H9 (cell line): ENCODE measurements around the gene GRK1. TPM values are rescaled to one million over a fixed set of nuclear protein-coding genes. Genes with fewer than 3 reads are reported as not detected.

Experiments
- DNase-seq: peaks from one replicate; pipeline ENCODE4 v3.0.0-alpha.2; 2017
- H2AFZ ChIP-seq: one replicate; pipeline ENCODE4 v1.6.1; 2013; ENCODE audit warnings: mild to moderate bottlenecking, low read length, control low read depth, moderate library complexity
- H2AK5ac ChIP-seq: 2 replicates; pipeline ENCODE4 v1.6.1; 2013; ENCODE audit warnings: low read length, control low read depth, mixed read lengths; ENCODE audit not compliant: insufficient read length
- H2BK120ac ChIP-seq: one replicate; pipeline ENCODE4 v1.6.1; 2013; ENCODE audit warnings: low read depth, mild to moderate bottlenecking, low read length, control low read depth, inconsistent platforms; ENCODE audit not compliant: poor library complexity, severe bottlenecking
- H2BK12ac ChIP-seq: 2 replicates; pipeline ENCODE4 v1.6.1; 2013; ENCODE audit warnings: low read length, control low read depth, mixed read lengths, low read depth; ENCODE audit not compliant: insufficient read length
- H2BK15ac ChIP-seq: 2 replicates; pipeline ENCODE4 v1.6.1; 2013; ENCODE audit warnings: low read depth, low read length, control low read depth
- H2BK20ac ChIP-seq: one replicate; pipeline ENCODE4 v1.6.1; 2013; ENCODE audit warnings: low read depth, mild to moderate bottlenecking, low read length, control low read depth, inconsistent platforms; ENCODE audit not compliant: poor library complexity, severe bottlenecking
- H2BK5ac ChIP-seq: 2 replicates; pipeline ENCODE4 v1.6.1; 2013; ENCODE audit warnings: low read length, control low read depth, mixed read lengths; ENCODE audit not compliant: insufficient read length
- H3K14ac ChIP-seq: 2 replicates; pipeline ENCODE4 v1.6.1; 2013; ENCODE audit warnings: low read length, control low read depth; ENCODE audit not compliant: insufficient read depth
- H3K18ac ChIP-seq: 2 replicates; pipeline ENCODE4 v1.6.1; 2013; ENCODE audit warnings: low read depth, mild to moderate bottlenecking, mixed read lengths, low read length, control low read depth; ENCODE audit not compliant: insufficient read length
- H3K23ac ChIP-seq: 2 replicates; pipeline ENCODE4 v1.6.1; 2013; ENCODE audit warnings: low read length, control low read depth, mixed read lengths, low read depth; ENCODE audit not compliant: insufficient read length
- H3K23me2 ChIP-seq: 2 replicates; pipeline ENCODE4 v1.6.1; 2013; ENCODE audit warnings: low read depth, mild to moderate bottlenecking, mixed read lengths, low read length, control low read depth; ENCODE audit not compliant: insufficient read length, poor library complexity, severe bottlenecking
- H3K27ac ChIP-seq: 2 replicates; pipeline ENCODE4 v1.5.1; 2013; ENCODE audit warnings: low read length, control low read depth, mixed read lengths, low read depth; ENCODE audit not compliant: insufficient read length
- H3K27me3 ChIP-seq: 2 replicates; pipeline ENCODE4 v1.6.1; 2013; ENCODE audit warnings: low read length, control low read depth, inconsistent platforms; ENCODE audit not compliant: insufficient read depth
- H3K4ac ChIP-seq: 2 replicates; pipeline ENCODE4 v1.6.1; 2013; ENCODE audit warnings: low read depth, mild to moderate bottlenecking, control low read depth, inconsistent platforms, low read length, moderate library complexity
- H3K4me1 ChIP-seq: 2 replicates; pipeline ENCODE4 v1.6.1; 2013; ENCODE audit warnings: low read length, control low read depth, inconsistent platforms; ENCODE audit not compliant: insufficient read depth
- H3K4me2 ChIP-seq: 2 replicates; pipeline ENCODE4 v1.6.1; 2013; ENCODE audit warnings: low read length, control low read depth, mixed read lengths; ENCODE audit not compliant: insufficient read length, insufficient read depth
- H3K56ac ChIP-seq: 2 replicates; pipeline ENCODE4 v1.6.1; 2013; ENCODE audit warnings: low read depth, mild to moderate bottlenecking, mixed read lengths, low read length, control low read depth; ENCODE audit not compliant: insufficient read length
- H3K79me1 ChIP-seq: 2 replicates; pipeline ENCODE4 v1.6.1; 2013; ENCODE audit warnings: low read depth, mild to moderate bottlenecking, moderate library complexity, low read length, control low read depth, inconsistent platforms; ENCODE audit not compliant: insufficient read depth, poor library complexity, severe bottlenecking
- H3K79me2 ChIP-seq: 2 replicates; pipeline ENCODE4 v1.6.1; 2013; ENCODE audit warnings: low read length, control low read depth, inconsistent platforms; ENCODE audit not compliant: insufficient read depth
- H3K9ac ChIP-seq: 2 replicates; pipeline ENCODE4 v1.6.1; 2013; ENCODE audit warnings: low read length, control low read depth, mixed read lengths; ENCODE audit not compliant: insufficient read length; ENCODE audit errors: extremely low read depth
- H3K9me3 ChIP-seq: one replicate; pipeline ENCODE4 v1.6.1; 2013; ENCODE audit warnings: low read depth, low read length, inconsistent platforms; ENCODE audit not compliant: control insufficient read depth
- H3T11ph ChIP-seq: one replicate; pipeline ENCODE4 v1.6.1; 2013; ENCODE audit warnings: mild to moderate bottlenecking, low read length, control low read depth, inconsistent platforms
- H4K20me1 ChIP-seq: one replicate; pipeline ENCODE4 v1.6.1; 2013; ENCODE audit not compliant: control insufficient read depth, insufficient read length, insufficient read depth
- H4K5ac ChIP-seq: 2 replicates; pipeline ENCODE4 v1.6.1; 2013; ENCODE audit warnings: low read depth, mild to moderate bottlenecking, mixed read lengths, low read length, control low read depth; ENCODE audit not compliant: insufficient read length
- H4K8ac ChIP-seq: replicated peaks from 2 replicates; pipeline ENCODE4 v1.6.1; 2013; ENCODE audit warnings: low read length, control low read depth, mixed read lengths, low read depth; ENCODE audit not compliant: insufficient read length
- H4K91ac ChIP-seq: 2 replicates; pipeline ENCODE4 v1.6.1; 2013; ENCODE audit warnings: low read depth, mild to moderate bottlenecking, moderate library complexity, mixed read lengths, low read length, control low read depth; ENCODE audit not compliant: insufficient read length
- H3K27ac Mint-ChIP-seq, 3 experiments: 2 replicates in 2 of 3; 3 replicates in 1 of 3; pipeline ENCODE4 v1.8.0; 2020 to 2021; ENCODE audit warnings: mixed read lengths in 3 of 3, mild to moderate bottlenecking in 1 of 3, moderate library complexity in 1 of 3
- H3K27me3 Mint-ChIP-seq: 2 replicates; pipeline ENCODE4 v1.8.0; 2021; ENCODE audit warnings: low read depth, mild to moderate bottlenecking, moderate library complexity, mixed read lengths
- H3K36me3 Mint-ChIP-seq, 3 experiments: 2 replicates in 2 of 3; 3 replicates in 1 of 3; pipeline ENCODE4 v1.8.0; 2020 to 2021; ENCODE audit warnings: low read depth in 3 of 3, mixed read lengths in 3 of 3; ENCODE audit not compliant: insufficient read depth in 1 of 3
- H3K4me1 Mint-ChIP-seq, 2 experiments: 2 replicates each; pipeline ENCODE4 v1.8.0; 2020; ENCODE audit warnings: mixed read lengths in 2 of 2
- H3K4me3 Mint-ChIP-seq, 2 experiments: 2 replicates in 1 of 2; 3 replicates in 1 of 2; pipeline ENCODE4 v1.8.0; 2020 to 2021; ENCODE audit warnings: mild to moderate bottlenecking in 2 of 2, mixed read lengths in 2 of 2, moderate library complexity in 1 of 2
- H3K9me3 Mint-ChIP-seq, 2 experiments: 2 replicates in 1 of 2; 3 replicates in 1 of 2; pipeline ENCODE4 v1.8.0; 2020; ENCODE audit warnings: mild to moderate bottlenecking in 2 of 2, mixed read lengths in 2 of 2, moderate library complexity in 1 of 2
- WGBS: extraction: QIAGEN DNeasy Blood & Tissue Kit; methylation state at CpG from one replicate; pipeline ENCODE4 v1.1.7; 2013; ENCODE audit warnings: missing lambda C conversion rate, low lambda C conversion rate, mixed read lengths; ENCODE audit not compliant: insufficient read length; ENCODE audit errors: extremely low coverage; 5-methylcytosine and 5-hydroxymethylcytosine counted together
- total RNA-seq: library from RNA; stranded (reverse); gene quantifications from 2 replicates; pipeline ENCODE4 v1.2.1, GENCODE V29; 2021
- TF ChIP-seq, protein P1 (sequence below): fragments of 200-600 bp; sonication (generic); conservative IDR thresholded peaks from 3 replicates; pipeline ENCODE4 v1.8.0; 2021; ENCODE audit warnings: antibody characterized with exemption, mild to moderate bottlenecking

Gene GRK1
- total RNA-seq, 1 experiment from 2014 or later, result 0.31 TPM

DNA sequence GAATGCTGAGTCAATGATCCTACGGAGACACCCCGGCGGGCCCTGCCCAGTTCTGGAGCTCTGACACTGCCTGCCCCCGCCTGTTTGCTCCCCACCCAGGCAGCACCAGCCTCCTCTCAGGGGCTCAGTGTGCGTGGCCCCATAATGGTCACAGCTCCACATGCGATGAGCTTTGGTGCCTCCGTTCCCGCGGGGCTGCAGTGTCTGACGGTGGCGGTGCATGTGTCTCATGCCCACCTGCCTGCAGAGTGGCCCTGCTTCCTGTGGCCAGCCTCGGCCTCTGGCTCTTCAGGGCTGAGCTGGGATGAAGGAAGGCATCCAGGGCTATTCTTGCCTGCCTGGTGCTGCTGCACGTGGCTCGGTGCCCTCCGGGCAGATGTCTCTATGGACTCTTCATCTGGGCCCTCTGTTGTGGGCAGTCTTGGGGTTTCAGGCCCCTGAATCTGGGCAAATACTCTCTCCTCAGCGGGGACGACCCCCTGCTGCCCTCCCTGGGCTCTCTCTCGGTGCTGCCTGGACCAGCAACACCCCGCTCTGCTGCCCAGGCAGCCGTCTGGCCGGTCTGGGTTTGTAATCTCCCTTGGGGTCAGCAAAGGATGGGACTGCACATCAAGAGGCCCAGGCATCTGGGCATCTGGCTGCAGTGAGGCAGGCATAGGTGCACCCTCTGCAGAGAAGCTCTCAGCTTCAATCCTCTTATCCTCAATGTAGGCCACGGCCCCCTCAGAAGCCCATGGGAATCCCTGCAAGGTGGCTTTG is 72.7 kb downstream of the GRK1 start:
- H3K9me3 Mint-ChIP-seq, result no peaks in the 10 kb centered on the region; a peak in 1 of 5 replicates

More for the DNA sequence above, 72.7 kb downstream of the GRK1 start:
- Histone ChIP-seq H3K18ac (peak overlapping the region; percentile 30), H2BK15ac (no peak overlapping the region), H3K9ac (no peak overlapping the region), H3K79me1 (no peaks in the 10 kb centered on the region), H2AK5ac (no peak overlapping the region), H4K8ac (no peak overlapping the region), H3K9me3 (no peaks in the 10 kb centered on the region), H3K4me2 (no peak overlapping the region), H4K20me1 (no peaks in the 10 kb centered on the region), H2BK120ac (no peak overlapping the region), H3K23ac (no peak overlapping the region), H3K27ac (no peak overlapping the region), H2BK20ac (no peak overlapping the region), H4K5ac (no peak overlapping the region), H3K27me3 (no peaks in the 10 kb centered on the region), H3K14ac (no peak overlapping the region), H3K79me2 (no peaks in the 10 kb centered on the region), H2BK5ac (no peak overlapping the region), H3K4ac (no peak overlapping the region), H2BK12ac (no peak overlapping the region), H2AFZ (no peak overlapping the region), H3K23me2 (no peaks in the 10 kb centered on the region), H4K91ac (no peak overlapping the region), H3T11ph (no peak overlapping the region), H3K56ac (no peak overlapping the region), H3K4me1 (no peaks in the 10 kb centered on the region)
- no peak overlapping the region for H3K27ac Mint-ChIP-seq
- no peak overlapping the region for H3K4me3 Mint-ChIP-seq
- DNase-seq, result no peak
- H3K36me3 Mint-ChIP-seq, result no peaks in the 10 kb centered on the region
- H3K4me1 Mint-ChIP-seq, result peaks cover 16 to 35% of the 10 kb centered on the region in 2 experiments
- peaks cover 4% of the 10 kb centered on the region for H3K27me3 Mint-ChIP-seq
- whole genome bisulfite sequencing, result no CpG with 5 or more reads among the region's 22 CpGs
- TF ChIP-seq, protein P1, sequence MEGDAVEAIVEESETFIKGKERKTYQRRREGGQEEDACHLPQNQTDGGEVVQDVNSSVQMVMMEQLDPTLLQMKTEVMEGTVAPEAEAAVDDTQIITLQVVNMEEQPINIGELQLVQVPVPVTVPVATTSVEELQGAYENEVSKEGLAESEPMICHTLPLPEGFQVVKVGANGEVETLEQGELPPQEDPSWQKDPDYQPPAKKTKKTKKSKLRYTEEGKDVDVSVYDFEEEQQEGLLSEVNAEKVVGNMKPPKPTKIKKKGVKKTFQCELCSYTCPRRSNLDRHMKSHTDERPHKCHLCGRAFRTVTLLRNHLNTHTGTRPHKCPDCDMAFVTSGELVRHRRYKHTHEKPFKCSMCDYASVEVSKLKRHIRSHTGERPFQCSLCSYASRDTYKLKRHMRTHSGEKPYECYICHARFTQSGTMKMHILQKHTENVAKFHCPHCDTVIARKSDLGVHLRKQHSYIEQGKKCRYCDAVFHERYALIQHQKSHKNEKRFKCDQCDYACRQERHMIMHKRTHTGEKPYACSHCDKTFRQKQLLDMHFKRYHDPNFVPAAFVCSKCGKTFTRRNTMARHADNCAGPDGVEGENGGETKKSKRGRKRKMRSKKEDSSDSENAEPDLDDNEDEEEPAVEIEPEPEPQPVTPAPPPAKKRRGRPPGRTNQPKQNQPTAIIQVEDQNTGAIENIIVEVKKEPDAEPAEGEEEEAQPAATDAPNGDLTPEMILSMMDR, result no peak
